Measurements from ENCODE around the gene ZNF205. TPM values are rescaled to one million over a fixed set of nuclear protein-coding genes. Genes with fewer than 3 reads are reported as not detected.

Gene ZNF205
- polyA plus RNA-seq, 1 experiment, result 3.6 TPM

DNA sequence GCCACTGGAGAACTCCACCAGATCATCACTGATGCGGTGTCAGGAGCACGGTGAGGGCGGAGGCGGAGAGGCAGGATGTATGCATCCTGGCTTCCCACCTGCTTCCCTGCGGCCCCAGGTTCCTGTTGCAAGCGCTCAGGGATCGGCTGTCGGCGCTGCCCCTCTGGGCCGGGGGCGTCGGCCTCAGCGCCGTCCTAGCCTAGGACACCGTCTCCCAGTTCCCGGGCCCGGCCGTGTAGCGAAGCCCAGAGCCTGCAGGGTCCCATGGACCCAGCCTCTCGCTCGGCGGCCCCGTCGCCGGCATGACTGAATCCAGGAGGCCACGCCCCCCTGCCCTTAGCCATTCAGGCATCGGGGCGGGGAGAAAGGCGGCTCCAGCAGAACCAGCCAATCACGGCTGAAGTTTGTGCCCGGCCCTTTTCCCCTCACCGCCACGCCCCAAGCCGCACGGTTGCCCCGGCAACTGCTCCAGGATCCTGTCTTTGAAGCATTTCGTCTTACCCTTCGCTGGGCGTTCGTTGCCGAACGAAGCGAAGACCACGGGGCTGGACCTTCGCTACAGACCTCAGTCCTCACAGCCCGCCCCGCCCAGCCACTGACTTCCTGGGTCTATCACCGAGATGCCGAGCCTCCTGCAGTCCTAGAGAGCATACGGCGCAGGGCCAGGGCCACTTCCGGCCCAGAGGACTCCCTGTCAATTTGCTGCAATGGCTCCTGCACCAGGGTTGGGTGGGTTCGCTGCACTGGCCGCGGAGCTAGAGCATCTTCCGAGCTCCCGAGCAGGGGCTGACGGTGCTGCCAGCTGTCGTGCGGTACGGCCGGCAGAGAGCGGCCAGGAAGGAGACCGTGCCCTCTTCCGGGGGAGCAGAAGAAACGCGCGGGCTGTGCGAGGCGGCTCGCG lies 11.8 kb downstream of the ZNF205 start:
- Histone ChIP-seq H3K9me3 (ENCODE audit: control insufficient read depth, insufficient read depth, low read length) (no peaks in the 10 kb centered on the region; the same call in 1 of the 2 replicates), H3K4me3 (ENCODE audit: low read depth, low read length) (peak overlapping the region; percentile 85), H3K27ac (ENCODE audit: low read depth, low read length) (peak overlapping the region; percentile 68), H3K27me3 (ENCODE audit: control insufficient read depth, insufficient read depth, low read length) (no peaks in the 10 kb centered on the region)
- CTCF ChIA-PET, result interaction anchor here (3.0 to 6.7 kb wide), 2 partner anchors 65 to 93 kb away, joined by 11 to 57 read pairs; no protein-coding TSS in a partner anchor
- TF ChIP-seq, protein P1, sequence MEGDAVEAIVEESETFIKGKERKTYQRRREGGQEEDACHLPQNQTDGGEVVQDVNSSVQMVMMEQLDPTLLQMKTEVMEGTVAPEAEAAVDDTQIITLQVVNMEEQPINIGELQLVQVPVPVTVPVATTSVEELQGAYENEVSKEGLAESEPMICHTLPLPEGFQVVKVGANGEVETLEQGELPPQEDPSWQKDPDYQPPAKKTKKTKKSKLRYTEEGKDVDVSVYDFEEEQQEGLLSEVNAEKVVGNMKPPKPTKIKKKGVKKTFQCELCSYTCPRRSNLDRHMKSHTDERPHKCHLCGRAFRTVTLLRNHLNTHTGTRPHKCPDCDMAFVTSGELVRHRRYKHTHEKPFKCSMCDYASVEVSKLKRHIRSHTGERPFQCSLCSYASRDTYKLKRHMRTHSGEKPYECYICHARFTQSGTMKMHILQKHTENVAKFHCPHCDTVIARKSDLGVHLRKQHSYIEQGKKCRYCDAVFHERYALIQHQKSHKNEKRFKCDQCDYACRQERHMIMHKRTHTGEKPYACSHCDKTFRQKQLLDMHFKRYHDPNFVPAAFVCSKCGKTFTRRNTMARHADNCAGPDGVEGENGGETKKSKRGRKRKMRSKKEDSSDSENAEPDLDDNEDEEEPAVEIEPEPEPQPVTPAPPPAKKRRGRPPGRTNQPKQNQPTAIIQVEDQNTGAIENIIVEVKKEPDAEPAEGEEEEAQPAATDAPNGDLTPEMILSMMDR (IDR thresholded peaks at IDR 0.05; ENCODE audit: low read depth, low read length), result peak; percentile 31
- DNase-seq (ENCODE audit: low read depth, low spot score), result peak; percentile 74
- POLR2A ChIA-PET, result interaction anchor here (3.1 kb wide), 1 partner anchor 10 kb away, joined by 12 read pairs; the partner anchor contains the start of gene ZNF213

DNA sequence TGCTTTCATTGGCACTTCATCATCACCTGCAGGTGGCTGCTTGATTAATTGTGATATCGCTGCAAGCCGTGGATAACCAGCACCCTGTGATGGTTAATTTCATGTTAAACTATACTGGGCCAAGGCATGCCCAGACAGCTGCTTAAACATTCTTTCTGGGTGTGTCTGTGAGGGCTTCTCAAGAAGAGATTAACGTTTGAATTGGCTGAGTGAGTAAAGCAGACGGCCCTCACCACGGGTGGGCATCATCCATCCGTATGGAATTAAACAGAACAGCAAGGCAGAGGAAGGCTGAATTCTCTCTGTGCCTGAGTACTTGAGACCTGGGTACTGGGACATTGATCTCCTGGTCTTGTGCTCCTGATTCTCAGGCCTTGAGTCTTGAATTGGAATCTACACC lies 15.4 kb downstream of the ZNF205 start:
- POLR2A ChIA-PET, result interaction anchor here (1.5 kb wide), 1 partner anchor 97 kb away, joined by 3 read pairs; no protein-coding TSS in a partner anchor
- Histone ChIP-seq H3K27me3 (ENCODE audit: control insufficient read depth, insufficient read depth, low read length) (no peaks in the 10 kb centered on the region), H3K9me3 (ENCODE audit: control insufficient read depth, insufficient read depth, low read length) (no peaks in the 10 kb centered on the region; the same call in 1 of the 2 replicates), H3K27ac (ENCODE audit: low read depth, low read length) (no peak overlapping the region), H3K4me3 (ENCODE audit: low read depth, low read length) (no peak overlapping the region)
- TF ChIP-seq, protein P1 (IDR thresholded peaks at IDR 0.05; ENCODE audit: low read depth, low read length), result no peak
- CTCF ChIA-PET, result interaction anchor here (1.2 to 6.7 kb wide), 4 partner anchors 11 to 96 kb away, joined by 4 to 57 read pairs (median 30); no protein-coding TSS in a partner anchor
- no peak for DNase-seq (ENCODE audit: low read depth, low spot score)

DNA sequence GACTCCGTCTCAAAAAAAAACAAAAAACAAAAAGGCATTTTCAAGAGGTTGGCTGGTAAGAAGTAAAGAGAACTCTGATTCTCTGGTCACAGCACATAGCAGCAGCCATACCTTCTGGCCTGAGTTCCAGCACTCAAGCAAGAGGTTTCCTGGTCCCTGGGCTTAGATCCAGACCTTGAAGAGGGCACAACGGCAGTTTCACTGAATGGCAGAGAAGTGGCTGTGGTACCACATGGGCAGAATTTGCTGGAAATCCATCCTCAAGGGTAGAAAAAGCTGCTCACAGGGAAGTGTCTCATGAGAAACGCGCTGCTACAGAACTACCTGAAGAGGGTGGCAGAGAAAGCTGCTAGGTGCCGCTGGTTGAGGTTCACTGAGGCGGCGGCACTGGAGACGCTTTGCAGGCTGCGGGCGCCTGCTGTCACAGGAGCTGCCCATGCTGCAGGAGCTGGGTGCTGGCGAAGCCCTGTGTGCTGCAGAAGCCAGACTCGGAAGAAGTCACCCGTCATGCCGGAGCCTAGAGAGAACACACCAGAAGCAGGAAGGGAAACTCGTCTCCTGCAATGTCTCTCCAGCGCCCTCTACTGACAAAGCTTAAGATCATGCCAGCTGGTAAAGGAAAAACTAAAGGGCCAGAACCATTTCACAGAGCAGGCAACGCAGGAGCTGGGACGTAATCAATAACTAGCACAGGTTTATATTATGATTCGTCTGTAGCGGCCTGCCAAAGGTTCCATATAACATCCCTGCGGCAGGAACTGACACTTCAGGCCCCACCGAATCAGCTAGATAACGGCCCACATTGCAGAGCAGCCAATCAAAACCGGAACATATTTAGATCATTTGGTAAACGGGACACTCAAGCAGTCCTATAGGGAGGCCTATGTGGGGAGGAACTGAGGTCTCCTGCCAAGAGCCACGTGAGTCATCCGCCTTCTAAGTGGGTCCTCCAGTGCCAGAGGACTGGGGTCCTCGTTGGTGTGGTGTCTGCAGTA lies 17.0 kb downstream of the ZNF205 start:
- DNase-seq (ENCODE audit: low read depth, low spot score), result peak; percentile 70
- TF ChIP-seq, protein P1 (IDR thresholded peaks at IDR 0.05; ENCODE audit: low read depth, low read length), result peak; percentile 95
- H3K4me3 ChIP-seq (ENCODE audit: low read depth, low read length), result peak overlapping the region; percentile 49
- H3K27ac ChIP-seq (ENCODE audit: low read depth, low read length), result peak overlapping the region; percentile 61
- CTCF ChIA-PET, result interaction anchor here (0.6 to 6.7 kb wide), 26 partner anchors 9 to 967 kb away, joined by 3 to 57 read pairs (median 4); partner anchors contain the start of genes TNFRSF12A, ZNF205 and ZSCAN10
- POLR2A ChIA-PET, result interaction anchor here (0.8 to 1.6 kb wide), 6 partner anchors 21 to 99 kb away, joined by 3 to 6 read pairs (median 4); no protein-coding TSS in a partner anchor
- H3K9me3 ChIP-seq (ENCODE audit: control insufficient read depth, insufficient read depth, low read length), result peaks cover 2% of the 10 kb centered on the region; the same call in 1 of the 2 replicates
- H3K27me3 ChIP-seq (ENCODE audit: control insufficient read depth, insufficient read depth, low read length), result no peaks in the 10 kb centered on the region

DNA sequence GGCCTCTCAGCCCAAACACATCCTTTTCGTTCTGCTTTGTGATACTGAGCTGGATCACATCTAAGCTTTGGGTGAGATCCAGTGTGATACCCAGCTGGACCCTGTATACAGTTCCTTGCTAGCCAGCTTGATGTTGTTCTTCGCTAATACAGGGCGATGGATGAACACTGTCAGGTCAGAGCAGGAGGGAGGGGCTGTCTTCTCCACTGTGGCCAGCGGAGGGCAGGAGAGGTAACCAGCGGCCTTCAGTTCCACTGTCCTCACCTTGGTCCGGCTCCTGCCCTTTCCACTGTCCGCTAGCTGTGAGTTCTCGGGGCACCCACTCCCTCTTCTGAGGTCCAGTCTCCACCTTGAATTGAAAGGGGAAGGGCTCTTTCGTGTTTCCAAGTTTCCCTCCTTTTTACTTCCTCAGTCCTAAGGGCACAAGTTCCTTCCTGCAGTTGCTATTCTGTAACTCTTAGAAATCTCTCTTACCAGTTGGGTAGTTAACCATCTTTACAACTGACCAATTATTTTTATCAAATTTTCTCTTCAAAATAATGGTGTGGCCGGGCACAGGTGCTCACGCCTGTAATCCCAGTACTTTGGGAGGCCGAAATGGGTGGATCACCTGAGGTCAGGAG lies 19.5 kb downstream of the ZNF205 start:
- POLR2A ChIA-PET, result no interaction called here

More for the DNA sequence above, 19.5 kb downstream of the ZNF205 start:
- Histone ChIP-seq H3K9me3 (ENCODE audit: control insufficient read depth, insufficient read depth, low read length) (peaks cover 3% of the 10 kb centered on the region; the same call in 1 of the 2 replicates), H3K27me3 (ENCODE audit: control insufficient read depth, insufficient read depth, low read length) (no peaks in the 10 kb centered on the region), H3K27ac (ENCODE audit: low read depth, low read length) (no peak overlapping the region), H3K4me3 (ENCODE audit: low read depth, low read length) (no peak overlapping the region)
- CTCF ChIA-PET, result interaction anchor here (0.5 to 1.9 kb wide), 10 partner anchors 8 to 306 kb away, joined by 3 to 8 read pairs (median 5); no protein-coding TSS in a partner anchor
- DNase-seq (ENCODE audit: low read depth, low spot score), result no peak
- TF ChIP-seq, protein P1 (IDR thresholded peaks at IDR 0.05; ENCODE audit: low read depth, low read length), result peak; percentile 68

Measured in AG04450 (cell line).